GM21381 (cell line): ENCODE data around the gene GABRB2.

Experiments used
- ATAC-seq: cut with Tn5 transposase; IDR thresholded peaks from one replicate; pipeline ENCODE4 v1.9.1; 2021; ENCODE audit warnings: mild to moderate bottlenecking, moderate library complexity; ENCODE audit not compliant: unreplicated experiment

GABRB2 gene

DNA sequence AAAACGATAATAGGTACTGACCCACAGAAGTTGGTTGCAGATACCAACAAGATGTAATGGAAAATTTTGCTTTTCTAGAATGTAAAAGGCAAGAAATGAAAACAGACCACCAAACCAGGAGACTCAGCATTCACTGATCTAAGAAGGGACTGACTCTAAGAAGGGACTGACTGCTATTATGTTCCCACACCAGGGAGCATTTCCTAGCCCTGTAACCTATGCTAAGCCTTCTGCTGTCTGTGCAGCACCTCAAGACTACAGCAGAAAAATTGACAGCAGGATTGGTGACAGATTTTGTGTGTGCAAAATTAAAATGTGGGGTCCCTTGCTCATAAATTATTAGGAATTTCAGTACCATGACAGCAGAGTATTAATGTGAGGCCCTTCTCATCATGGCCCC, 154.8 kb downstream of the GABRB2 start:
- ATAC-seq: no peak

DNA sequence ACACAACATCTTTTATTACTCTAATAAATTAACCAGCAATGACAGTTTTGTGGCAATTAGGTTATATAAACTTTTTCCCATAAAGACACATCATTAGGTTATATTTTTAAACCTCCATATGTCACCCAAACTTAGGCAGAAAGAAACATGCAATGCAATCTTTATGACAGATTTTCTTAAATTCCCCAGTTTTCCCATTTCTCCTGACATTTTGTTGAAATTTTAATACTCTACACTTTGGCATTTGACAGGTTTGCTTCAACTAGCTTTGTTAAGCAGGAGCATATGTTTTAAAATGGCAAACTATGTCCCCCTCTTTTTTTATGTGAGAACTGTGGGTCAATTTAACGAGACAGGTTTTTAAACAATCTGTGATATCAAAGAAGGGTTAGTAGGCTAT, 155.5 kb downstream of the GABRB2 start:
- ATAC-seq: no peak

DNA sequence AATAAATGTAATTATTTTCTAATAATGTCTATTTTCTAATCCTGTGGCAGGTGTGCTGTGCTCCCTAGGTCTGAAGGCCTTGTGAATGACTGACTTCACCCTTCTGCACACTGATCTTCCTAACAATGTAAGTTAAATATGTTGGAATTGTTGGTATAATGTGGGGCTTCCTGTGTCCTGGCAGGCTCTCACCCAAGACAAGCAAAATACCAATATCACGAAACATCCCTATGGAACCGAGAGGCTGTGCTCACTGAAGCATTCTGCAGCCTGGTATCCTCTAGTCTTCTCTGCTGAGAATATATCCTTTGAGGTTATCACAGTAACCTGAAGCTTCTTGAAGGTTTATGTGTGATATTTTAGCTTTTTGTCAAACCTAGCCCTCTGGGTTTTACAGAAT, 159.4 kb downstream of the GABRB2 start:
- ATAC-seq: no peak

DNA sequence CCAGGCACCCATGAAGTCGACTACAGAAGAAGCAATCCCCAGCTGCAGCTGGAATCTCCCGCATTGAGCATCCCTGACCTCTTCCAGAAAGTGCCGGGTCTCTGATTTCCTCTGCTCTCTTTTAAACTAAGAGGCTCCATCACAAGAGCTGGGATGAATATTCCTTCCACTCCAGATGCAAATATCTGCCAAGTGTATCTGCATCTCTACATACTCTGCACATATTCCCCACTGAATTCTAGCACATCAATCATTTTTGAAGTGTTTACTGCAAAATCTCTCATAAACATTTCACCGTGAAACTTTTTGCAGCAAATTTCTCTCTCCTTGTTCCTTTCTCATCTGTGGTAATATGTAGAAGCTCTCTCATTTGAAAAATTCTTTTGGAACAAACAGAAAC, 161.5 kb downstream of the GABRB2 start:
- no peak for ATAC-seq

DNA sequence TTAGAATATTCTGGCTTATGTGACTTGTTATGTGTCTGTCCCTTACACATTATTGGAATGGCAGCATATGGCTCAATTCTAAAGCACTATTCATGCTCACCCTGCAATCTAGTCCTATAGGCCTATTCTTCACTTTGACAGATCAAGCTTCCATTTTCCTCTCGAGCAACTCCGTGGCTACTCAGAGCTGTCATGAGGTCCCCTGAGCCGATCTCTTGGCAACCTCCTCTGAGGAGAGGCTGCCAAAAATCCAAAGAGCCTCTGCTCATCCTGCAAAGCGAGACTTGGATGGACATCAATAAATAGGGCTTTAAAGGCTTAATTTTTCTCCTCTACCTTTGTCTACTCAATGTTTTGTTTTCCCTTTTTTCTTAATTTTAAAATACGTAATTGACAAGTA, 163.8 kb downstream of the GABRB2 start:
- ATAC-seq: no peak

DNA sequence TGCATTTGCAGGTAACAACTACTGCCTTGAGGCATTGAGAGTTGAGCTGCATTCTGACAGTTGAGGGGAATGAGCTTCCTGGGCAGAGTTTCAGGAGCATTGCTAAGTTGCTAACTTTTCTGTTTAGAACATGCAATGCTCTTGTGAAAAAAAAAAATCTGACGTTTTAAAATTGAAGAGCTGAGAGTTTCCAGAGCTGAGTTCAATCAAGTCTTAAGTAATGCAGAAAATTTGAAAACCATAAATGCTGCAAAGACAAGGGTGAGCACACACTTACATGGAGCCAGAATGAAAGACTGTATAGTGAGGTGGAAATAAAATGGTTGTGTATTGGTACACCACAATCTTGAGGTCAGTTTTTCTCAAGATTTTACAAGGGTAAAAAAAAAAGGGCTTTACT, 166.0 kb downstream of the GABRB2 start:
- ATAC-seq: no peak

DNA sequence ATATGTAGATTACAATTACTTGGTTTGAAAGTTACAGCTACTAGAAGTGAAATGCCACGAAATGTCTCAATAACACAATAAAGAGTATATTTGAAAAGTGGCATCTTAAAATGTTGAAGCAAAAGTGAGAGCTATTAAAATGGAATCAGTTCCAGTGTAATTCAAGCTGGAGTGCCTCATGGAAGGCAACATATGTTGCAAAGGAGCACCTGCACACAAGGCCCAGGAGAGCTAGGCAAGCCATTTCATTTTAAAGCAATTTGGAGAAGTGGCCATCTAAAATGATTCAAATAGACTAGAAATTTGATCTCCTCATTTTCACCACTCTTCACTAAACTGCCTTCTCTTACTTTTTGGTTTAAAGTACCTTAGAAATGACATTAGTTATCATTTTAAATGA, 167.8 kb downstream of the GABRB2 start:
- ATAC-seq: no peak

DNA sequence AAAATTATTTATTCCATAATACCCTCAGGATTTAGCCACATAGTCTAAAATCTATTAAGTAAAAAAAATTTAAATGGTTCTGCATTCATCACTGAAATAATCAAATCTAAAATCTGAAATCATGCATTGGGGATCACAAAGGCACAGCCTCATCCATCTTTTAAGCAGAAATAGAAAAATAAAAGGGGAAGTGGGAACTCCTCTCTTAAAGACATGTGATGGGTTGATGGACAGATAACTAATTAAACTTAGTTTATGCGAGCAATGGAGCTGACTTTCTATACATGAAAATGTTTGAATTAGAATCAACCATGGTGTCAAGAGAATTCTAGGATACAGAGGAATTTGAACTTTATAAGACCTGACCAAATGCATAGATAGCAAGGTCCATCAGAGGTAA, 170.5 kb downstream of the GABRB2 start:
- ATAC-seq: no peak

DNA sequence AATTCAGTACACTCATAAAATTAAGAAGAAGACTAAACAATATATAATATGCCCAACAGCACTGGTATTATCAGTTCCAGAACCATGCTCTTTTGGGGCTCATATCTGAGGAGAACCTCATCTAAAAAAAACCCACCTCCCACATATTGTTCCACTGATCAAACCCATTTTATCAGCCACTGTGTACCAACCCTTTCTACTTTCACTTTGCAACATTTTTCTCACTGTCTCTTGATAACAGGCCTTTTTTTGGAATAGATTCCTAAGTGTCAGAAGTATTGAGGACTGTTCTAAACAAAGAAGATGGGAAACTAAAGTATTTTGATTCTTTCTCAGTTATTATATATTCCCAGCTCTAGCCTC, 173.2 kb downstream of the GABRB2 start:
- ATAC-seq: no peak

DNA sequence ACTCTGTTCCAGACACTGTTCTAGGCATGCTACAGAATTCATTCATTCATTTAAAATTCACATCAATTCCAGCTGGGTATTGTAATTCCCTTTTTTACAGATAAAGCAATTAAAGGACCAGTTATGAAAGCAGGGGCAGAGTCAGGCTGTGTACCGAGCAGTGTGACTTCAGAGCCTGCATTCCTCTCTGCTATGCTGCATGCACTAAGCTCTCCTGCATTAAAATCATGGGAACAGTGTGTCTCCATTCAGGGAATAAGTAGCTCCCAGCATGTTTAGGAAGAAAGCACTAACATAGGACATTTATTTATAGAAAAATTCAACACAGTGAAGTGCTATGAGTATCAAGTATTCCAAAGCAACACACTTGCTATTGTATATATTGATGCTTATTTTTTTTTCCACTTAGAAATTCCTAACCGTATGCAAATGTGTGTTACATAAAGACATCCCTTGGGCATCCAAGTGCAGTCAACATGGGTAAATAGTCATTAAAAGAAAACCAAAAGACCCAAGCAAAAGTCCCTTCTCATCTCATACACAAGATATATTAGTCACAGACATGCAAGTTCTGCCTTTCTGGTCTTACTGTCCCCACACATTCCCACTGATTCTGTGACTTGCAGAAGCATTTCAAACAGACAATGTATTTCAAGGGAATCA, 173.7 kb downstream of the GABRB2 start:
- ATAC-seq: no peak

DNA sequence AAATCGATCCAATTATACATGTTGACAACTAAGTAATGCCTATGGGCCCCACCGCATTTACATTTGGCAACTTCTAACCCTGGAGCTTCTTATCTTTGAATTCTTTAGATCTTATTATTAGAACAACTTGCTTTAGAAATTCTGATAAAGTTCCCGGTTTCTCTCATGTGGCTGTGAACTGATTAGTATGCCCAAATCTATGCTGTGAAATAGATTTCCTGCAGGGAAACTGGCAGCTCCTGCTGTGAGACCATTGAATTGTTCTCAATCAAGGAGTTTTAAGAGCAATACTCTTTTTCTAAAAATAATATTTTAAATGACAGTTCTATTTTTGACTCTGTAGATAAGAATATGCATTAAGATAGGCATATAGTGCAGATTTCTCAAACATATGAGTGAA, 177.5 kb downstream of the GABRB2 start:
- ATAC-seq: no peak

DNA sequence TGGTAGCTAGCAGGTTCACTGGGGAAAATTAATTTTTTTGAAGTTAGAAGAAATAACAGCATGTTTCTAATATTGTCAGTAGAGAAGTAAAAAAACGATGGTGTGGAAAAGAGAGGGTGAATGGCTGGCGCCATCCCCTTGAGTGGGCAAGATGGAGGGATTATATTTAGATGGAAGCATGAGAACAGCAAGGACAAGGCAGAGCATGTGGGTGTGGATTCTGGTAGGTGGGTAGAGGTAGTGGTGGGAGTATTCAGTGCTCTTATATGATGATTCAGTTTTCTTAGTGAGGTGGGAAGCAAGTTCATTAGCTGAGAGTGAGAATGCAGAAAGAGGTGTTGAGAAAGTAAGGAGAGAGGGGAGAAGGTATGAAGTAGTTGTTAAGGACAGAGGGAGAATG, 188.1 kb downstream of the GABRB2 start:
- ATAC-seq: no peak

DNA sequence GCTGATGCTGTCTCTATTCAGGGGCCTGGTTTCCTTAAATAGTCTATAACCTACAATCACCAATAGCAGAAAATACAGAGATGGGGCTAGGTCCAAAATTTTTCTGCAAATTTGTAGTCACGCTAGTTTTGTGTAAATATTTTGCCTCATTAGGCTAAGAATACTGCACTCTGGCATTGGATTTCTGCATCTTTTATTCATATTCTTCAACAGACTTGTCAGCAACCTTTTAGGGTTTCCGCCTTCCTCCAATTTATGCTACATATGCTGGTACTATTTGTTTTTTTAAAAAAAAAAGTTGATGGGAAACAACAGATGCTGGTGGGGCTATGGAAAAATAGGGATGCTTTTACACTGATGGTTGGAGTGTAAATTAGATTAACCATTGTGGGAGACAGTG, 202.3 kb downstream of the GABRB2 start:
- ATAC-seq: no peak

DNA sequence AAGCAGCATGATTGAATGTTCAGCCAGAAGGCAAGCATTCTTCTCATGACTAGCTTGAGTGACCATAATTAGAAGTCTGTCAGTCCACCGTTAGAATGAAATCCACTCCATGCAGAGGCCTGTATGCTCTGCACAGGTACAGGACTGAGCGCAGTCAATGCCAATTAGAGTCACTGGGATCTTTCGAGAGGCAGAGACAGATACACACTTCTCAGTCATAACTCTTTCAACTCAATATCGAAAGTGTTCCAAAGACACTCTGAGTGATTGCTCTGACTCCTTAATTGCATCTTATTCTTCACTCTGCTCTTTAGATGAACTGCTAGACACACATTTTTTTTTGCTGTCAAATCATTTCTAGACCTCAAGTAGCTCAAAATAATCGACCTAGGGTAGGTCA, 203.6 kb downstream of the GABRB2 start:
- no peak for ATAC-seq

DNA sequence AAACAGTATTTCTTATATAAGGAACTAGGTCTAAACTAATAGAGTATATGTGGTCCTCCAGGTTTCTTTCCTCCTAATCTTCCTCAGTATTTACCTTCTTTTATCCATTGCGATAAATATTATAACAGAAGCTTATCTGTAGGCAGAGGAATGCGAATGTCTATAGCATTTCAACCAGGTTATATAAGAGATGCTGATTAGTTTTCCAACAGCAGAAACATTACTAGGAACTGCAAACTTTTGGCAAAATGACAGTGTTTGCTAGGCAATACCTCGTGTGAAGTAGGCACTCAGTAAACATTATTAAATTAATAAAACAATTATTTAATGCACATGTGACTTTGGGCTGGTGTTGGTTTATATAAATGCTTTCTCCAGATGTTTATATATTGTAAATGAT, 206.5 kb downstream of the GABRB2 start:
- ATAC-seq: no peak

DNA sequence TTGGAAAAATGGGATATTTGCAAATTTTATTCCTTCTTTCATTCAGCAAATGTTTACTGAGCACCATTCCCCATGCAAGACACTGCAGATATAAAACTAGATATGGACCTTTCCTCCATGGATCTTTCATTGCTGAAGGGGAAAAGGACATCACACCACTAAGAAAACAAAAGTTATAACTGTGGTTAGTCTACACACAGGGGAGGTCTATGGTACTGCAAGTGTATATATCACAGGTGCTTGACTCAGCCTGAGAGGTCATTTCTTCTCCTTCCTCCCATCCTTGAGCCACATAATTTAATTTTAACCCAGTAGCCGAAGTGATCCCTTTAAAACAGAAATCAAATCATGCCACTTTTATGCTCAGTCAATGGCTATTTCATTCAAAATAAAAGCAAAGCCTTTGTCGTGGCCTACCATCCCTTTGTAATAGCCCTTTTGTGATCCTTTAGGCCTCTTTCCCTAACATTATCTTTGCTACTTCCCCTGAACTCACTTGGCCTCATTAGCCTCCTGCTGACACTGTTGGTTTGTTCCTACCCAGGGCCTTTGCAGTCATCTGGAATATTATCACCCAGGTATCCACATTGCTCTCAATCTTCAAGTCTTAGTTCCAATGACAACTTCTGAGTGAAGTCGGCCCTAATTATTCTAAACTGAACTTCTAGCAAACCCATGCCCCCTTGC, 213.2 kb downstream of the GABRB2 start:
- no peak for ATAC-seq

DNA sequence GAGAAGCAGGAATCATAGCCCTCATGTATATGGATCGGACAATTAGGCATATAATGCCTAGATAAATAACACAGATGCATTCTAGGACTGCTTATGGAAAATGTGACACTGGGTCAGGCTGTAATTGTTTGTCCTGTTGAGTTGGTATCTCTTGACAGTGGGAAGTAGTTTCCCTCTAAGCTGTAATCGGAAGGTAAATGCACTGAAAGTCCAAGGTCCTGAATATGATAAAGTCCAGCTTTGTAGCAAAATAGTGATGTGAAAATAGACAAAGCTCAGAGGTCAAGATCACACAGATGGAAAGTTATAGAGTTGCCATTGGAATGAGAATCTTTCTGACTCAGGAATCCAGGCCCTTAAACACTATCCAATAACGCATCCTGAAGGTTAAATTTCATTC, 214.2 kb downstream of the GABRB2 start:
- ATAC-seq: no peak

DNA sequence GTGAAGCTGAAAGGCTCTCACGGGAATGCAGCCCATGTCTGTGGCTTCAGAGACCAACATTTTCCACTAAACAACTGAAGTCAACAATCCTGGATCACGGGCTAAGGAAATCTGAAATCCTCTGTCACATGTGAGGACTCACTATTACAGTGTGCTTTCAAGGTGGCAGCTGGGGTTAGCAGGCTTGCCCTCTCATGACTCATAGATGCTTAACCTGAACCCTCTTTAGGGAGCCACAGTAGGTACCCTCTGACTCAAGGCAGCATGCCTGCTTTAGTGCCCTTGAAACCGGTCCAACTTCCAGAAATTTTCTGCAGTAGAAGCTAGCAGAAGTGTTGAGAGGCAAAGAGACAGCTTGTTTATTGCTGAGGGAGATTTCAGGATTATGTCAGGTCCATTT, 232.5 kb downstream of the GABRB2 start:
- no peak for ATAC-seq

DNA sequence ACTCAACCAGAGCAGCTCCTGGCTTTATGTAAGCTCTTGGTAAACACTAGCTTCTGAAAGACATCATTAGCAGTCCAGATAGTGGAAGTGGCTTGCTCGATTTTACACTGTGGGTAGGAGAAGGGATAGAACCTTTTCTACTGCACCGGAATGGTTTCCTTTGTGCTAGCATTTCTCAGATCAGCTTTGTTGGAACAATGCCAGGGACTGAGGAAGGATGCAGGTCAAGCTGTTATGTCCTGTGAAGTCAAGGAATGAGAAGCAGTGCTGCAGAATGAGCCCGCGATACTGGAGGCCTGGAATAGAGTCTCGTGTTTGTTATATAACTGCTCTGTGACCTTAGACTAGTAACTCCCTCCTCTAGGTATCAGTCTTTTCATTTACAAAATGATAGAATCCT, 233.6 kb downstream of the GABRB2 start:
- no peak for ATAC-seq

DNA sequence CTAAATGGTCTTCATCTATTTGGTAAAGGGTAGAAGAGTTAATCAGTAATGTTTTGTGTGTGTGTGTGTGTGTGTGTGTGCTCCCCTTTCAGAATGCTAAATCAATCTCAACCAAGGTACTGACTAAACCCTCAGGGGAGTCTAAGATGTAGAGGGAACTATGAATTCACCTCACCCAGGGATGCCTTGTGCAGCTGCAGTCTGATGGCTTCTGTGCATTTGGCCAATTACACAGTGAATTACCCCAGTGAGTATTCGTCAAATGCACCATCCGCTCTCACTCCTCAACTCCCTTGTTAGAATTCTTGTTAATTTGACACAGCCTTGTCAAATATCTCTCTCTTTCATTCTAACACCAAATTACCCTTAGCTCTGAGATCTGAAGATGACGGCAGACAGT, 234.6 kb downstream of the GABRB2 start:
- ATAC-seq: peak; percentile 44

DNA sequence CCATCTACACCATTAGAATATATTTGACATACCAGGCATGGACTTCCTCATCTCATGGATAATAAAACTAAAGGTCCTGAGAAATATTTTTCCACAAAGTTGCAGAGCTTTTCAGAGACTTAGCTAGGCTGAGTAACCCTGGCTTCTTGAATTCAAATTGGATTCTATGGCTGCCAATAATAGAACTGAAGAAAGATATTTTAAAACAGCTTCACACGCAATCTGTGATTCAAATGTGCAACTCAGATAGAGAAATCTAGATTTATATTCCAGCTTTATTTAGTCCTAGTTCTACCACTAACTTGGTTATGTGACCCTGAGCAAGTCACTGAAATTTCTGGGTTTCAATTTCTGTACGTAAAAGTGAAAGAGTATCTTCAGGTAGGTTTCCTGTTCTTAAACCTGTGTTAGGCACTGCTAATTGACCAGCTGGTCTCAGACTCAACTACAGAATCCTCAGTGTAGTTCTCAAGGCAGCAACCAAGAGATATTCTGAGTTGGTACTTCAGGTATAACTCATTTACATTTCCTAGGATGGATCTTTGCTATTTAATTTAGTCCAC, 235.3 kb downstream of the GABRB2 start:
- ATAC-seq: peak; percentile 85

DNA sequence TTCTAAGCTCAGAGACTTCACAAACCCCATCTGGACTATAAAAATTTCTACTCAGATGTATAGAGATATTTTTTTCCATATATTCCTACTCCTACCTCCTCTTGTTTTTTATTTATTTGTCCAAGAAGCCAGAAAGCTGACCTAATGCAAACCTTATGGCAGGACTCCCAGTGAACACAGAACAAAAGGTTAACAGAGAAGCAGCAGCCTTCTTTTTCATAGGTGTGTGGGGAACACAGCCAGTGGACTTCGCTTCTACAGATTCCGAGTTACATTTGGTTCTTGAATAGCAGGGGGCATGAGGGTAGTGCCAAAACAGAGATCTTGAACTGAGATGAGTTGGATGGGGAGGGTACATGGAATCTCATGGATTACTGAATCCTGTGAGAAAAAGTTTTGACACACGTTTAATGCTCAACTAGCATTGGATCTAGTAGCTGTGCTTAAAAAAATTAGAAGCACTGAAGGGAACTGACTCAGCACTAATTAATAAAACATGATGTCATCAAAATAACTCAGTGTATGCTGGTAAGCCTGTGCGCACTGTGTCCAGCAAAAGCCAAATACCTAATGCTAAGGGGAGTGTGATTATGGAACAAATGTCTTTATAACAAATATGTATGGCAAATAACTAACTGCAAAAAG, 240.1 kb downstream of the GABRB2 start:
- no peak for ATAC-seq
